Effector CD8-positive, alpha-beta T cell (primary cell): Measurements from ENCODE around the gene GPATCH8.
A peak's percentile ranks its signal among the peaks of the same experiment; 100 is the strongest.

Experiments used
- DNase-seq: peaks from one replicate; lab custom pipeline; 2025; lab: John Stamatoyannopoulos, UW

The GPATCH8 gene

GRCh38 chr17:44354582-44355561, 148.3 kb downstream of the GPATCH8 start:
- DNase-seq = peak; percentile 56

- DNase-seq = no peak
Measured at GRCh38 chr17:44353672-44354331, 149.4 kb downstream of the GPATCH8 start.

GRCh38 chr17:44352828-44353671, 150.2 kb downstream of the GPATCH8 start:
- no peak for DNase-seq

DNA sequence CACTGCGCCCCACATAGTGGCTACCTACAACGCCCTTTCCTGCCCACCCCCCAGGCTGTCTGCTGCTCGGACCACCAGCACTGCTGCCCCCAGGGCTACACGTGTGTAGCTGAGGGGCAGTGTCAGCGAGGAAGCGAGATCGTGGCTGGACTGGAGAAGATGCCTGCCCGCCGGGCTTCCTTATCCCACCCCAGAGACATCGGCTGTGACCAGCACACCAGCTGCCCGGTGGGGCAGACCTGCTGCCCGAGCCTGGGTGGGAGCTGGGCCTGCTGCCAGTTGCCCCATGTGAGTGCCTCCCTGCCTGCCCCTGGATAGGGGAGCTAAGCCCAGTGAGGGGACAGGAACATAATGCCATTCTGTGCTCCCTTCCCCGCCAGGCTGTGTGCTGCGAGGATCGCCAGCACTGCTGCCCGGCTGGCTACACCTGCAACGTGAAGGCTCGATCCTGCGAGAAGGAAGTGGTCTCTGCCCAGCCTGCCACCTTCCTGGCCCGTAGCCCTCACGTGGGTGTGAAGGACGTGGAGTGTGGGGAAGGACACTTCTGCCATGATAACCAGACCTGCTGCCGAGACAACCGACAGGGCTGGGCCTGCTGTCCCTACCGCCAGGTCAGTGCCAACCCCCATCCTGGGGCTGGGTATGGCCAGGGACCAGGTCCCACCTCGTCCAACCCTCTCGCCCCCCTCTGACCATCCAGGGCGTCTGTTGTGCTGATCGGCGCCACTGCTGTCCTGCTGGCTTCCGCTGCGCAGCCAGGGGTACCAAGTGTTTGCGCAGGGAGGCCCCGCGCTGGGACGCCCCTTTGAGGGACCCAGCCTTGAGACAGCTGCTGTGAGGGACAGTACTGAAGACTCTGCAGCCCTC, 151.0 kb downstream of the GPATCH8 start:
- DNase-seq = no peak

GRCh38 chr17:44351464-44351863, 151.7 kb downstream of the GPATCH8 start:
- DNase-seq = no peak

DNA sequence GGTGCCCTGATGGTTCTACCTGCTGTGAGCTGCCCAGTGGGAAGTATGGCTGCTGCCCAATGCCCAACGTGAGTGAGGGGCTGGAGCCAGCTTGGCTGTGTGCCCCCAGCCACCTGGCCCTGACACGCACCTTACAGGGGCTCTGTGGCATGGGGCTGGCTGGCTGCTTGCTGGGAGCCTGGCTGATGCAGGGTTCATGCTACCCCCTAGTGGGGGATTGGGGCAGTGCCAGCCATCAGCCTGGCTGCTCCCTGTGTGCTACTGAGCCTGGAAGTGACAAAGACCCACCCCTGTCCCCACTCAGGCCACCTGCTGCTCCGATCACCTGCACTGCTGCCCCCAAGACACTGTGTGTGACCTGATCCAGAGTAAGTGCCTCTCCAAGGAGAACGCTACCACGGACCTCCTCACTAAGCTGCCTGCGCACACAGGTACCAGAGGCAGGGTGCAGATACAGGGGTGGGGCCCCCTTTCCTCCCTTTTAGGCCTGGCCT, 152.4 kb downstream of the GPATCH8 start:
- DNase-seq = peak; percentile 51

GRCh38 chr17:44349553-44350070, 153.6 kb downstream of the GPATCH8 start:
- no peak for DNase-seq

- no peak for DNase-seq
Measured at GRCh38 chr17:44348988-44349364, 154.2 kb downstream of the GPATCH8 start.

DNA sequence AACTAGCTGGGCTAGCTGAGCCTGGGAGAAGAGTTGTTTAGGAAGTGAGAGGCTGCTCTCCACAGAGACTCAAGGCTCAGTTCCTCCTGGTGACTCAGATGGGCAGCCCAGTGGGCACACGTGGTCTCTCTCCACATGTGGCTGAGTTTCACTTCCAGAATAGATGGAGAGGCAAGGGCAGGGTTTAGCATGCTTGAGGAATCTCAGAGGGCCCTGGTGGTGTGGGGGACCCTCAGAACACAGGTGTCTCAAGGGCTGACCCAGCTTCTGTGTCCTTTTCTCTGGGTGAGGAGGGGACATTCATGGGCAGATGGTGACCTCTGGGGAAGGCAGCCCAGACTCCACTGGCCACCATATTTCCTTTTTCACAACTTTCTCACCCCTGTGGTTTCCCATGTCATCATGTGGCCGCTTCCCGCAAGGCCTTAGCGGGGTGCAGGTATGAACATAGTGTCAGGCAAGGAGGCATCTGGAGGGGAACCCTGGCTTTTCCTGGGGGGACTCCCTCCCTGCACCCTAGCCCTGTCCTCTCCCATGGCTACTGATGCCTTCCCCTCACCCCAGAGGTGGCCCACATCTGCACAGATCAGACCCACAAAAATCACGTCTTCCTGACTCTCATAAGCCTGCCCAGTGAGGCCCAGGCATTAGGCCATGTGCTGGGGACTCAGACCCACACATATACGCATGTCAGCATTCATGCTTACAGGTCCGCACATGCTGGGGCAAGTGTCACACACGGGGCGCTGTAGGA, 154.8 kb downstream of the GPATCH8 start:
- DNase-seq = no peak
